22Rv1 (cell line): ENCODE data around the gene ITPR1.

Source experiments
- CTCF ChIP-seq: fragments of 450-650 bp; IDR thresholded peaks from 2 replicates; pipeline ENCODE4 v1.5.1; 2017; ENCODE audit warnings: mild to moderate bottlenecking
- ZFX ChIP-seq: fragments of 450-650 bp; IDR thresholded peaks from 2 replicates; pipeline ENCODE4 v1.6.1; 2017; ENCODE audit warnings: antibody characterized with exemption, borderline replicate concordance

- TF ChIP-seq CTCF (no peak), ZFX (no peak)
Measured at GRCh38 chr3:4714045-4714444, 220.9 kb downstream of the ITPR1 start.
